NCI-H1436 treated with DMSO at 0.1 percent for 48 hours (cell line): ENCODE data around the gene CNOT8.
"Not testable (repeated sequence)": the region's sequence is repeated elsewhere in the genome, so short reads cannot be mapped to it uniquely, and the experiment has no call there.

Source experiments
- DNase-seq: peaks from one replicate; lab custom pipeline; 2025; lab: John Stamatoyannopoulos, UW

Gene CNOT8

DNA sequence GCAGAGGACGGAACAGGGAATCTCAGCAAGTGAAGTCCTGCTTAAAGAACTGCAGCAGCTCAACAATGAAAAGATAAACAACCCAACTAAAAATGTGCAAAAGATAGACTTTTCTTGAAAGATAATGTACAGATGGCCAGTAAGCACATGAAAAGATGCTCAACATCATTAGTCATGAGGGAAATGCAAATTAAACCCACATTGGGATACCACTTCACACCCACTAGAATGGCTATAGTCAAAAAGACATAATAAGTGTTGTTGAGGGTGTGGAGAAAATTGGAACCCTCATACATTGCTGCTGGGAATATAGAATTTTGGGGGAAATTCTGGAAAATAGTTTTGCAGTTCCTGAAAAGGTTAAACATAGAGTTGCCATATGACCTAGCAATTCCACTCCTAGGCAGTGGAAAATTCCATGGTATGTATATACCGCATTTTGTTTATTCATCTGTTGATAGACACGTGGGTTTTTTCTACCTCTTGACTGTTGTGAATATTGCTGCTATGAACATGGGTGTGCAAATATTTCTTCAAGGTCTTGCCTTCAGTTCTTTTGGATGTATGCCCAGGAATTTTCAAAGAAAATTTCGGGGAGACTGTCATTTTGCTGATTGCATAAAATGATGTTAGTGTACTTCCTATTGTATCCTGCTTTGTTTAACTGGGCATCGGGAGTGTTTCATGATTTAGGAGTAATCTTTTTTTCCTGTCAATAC lies 7.2 kb downstream of the CNOT8 start:
- no peak for DNase-seq

DNA sequence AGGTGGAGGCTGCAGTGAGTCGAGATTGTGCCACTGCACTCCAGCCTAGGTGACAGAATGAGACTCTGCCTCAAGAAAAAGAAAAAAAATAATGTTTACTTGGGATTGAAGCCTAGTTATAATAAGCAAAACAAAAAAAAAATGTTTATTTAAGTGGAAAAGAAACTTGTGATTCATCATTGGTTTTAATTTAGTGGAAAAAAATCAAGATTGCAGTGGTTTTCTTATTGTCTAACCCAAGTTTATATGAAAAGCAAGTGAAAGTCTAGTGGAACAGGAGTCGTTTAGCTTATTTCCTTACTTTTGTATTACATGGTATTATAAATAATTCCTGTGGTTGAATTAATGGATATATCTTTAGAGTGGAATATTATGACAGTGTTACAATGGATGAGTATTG lies 8.4 kb downstream of the CNOT8 start:
- DNase-seq = no peak

DNA sequence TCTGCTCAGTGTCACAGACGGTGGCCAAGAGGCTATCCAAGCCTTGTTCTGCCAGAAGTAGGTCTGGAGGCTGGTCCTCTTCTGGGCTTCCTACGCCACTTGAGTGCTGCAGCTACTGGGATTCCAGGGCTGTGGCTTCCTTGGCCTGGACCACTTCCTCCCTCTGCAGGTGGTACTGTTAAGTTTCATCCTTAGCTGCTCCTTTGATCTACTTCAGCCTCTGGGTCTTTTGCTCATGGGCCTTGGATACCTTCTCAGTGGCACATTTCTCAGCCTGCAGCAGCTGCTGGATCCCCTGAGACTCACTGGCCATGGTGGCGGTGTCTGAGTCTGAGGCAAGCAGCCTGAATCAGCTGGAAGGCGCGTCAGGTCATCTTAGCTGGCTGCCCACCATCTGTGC lies 10.3 kb downstream of the CNOT8 start:
- no peak for DNase-seq

DNA sequence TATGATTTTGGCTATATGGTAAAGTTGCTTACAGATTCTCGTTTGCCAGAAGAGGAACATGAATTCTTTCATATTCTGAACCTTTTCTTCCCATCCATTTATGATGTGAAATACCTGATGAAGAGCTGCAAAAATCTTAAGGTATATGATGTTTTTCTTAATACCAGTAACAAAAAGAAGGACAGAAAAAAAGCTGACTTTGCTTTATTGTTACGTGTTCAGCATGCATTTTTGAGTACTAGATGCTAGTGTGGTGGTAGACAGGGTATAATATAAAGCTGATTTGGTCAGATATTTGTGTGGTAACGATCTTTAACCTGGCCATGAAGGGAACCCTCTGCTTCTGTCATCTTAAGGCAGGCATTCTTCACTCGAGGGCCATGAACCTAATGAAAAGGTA lies 13.3 kb downstream of the CNOT8 start:
- no peak for DNase-seq

DNA sequence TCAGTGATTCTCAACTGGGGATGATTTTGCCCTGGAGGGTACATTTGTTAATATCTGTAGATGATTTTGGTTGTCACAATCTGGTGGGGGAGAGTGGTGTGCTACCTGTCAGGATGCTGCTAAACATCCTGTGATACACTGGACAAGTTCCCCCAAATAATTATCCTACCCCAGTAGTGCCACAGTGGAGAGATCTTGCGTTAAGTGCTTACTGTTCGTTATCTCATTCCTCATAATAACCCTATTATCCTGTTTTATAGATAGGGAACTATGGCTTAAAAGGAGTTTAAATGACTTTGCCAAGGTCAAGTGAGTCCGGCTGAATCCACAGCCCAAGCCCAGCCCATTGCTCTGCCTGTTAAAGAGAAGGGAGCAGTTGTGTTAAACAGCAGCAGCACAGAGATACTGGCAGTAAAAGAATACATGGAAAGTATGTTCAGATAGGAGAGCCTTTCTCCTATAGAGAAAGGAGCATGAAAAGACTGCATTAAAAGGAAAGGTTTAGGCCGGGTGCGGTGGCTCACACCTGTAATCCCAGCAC lies 15.4 kb downstream of the CNOT8 start:
- DNase-seq = no peak

DNA sequence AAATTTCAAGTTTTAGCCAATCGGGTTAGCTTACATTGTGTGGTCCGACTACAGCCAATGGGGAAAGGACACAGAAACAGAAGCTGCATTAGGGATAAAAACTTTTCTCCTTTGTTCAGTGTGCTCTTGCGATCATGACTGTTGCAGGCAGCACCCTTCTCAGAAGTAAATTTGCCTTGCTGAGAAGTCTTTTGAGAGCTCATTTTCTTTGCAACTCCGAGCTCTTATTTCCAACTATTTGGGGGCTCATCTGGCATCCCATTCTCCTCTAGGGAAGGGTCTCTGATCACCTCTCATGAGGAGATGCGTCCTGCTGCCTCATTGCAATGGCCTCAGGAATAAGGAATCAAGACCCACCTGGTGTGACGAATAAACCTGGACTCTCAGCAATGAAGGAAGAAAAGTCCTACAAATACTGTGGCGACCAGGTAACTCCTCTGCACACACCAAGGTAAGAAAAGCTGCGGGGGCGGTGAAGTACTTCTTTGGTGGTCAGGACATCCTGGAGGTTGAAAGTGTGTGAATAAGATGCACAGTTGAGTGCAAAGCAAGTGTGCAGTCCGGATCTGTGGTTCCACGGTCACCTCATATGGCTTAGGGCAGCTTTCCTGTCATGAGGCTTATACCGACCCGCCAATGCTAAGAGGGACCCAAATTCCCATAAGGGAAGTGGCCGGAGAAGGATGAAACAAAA lies 20.4 kb downstream of the CNOT8 start:
- DNase-seq = no peak

DNA sequence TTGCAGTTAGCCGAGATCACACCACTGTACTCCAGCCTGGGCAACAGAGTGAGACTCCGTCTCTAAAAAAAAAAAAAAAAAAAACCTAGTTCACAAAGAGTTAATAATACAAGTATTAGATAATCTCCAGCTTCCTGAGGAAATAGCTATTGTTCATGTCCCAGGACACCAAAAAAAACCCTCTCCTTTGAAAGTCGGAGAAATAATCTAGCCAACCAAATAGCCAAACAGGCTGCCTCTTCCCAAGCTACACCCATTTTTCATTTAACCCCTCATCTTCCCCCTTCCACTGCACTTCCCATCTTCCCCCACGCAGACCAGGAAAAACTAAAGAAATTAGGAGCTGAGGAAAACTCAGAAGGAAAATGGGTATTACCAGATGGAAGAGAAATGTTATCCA lies 23.6 kb downstream of the CNOT8 start:
- no peak for DNase-seq

DNA sequence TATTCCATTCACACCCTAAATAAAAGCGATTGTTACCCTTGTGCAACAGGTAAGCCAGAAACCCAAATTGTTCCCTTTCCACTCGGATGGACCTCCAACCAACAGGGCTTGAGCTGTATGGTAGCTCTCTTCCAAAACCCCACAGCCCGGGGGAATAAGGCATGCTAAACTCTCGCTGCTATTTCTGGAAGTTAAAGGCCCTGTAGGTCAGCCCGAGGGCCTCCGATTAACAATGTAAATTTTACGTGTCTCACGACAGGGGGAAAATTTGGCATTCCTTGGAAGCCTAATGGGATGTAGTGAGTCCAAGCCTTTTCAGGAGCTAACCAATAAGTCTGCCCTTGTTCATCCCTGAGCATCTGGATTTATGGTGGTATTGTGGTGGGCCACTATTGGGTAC lies 26.0 kb downstream of the CNOT8 start:
- no peak for DNase-seq

DNA sequence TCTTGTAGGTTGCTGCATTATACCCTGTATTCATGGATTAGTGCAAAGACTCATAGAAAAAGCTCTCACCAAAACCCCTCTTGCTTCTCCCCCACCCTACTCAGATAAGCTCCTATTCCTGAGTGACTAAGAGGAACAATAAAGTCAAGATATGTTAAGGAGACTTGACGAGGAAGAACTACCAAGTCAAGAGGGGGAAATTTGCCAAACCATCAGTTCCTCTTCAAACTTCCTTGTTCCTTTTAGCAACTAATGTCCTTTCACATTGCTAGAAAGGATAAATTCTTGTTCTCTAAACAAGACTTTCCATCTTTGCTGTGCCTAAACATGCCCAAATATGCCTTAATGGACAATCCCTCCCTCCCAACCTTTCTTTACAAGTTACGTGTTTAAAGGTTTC lies 27.0 kb downstream of the CNOT8 start:
- DNase-seq = no peak

DNA sequence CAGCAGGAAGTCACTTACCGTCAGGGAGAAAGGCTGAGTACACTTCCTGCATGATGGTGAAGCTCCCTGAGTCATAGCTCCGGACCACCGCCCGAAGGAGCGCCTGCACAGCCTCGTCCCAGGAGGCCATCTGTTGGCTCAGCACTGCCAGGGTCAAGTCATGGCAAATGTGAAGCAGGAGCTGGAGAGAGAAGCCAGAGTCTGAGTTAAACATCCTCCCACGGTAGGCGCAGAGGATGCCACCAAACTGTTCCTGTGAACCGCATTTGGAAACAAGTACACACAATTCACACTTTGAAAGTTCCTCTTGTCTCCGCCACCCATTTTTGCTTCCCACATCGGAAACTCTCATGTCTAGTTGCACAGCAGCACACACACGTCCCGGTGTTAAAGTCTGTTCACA lies 33.9 kb downstream of the CNOT8 start:
- no peak for DNase-seq

DNA sequence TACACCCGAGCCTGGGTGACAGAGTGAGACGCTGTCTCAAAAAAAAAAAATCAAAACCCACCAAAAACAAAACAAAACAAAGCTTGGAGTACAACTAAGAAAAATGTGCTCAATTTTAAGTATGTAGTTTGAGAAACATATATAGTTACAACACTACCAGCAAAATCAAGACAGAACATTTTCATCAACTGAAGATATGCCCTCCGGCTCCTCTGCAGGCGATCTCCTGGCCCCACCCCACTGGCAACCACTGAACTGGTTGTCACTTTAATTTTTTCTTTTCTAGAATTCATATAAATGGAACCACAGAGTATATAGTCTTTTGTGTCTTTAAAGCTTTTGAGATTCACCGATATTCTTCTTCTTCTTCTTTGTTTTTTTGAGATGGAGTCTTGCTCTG lies 35.0 kb downstream of the CNOT8 start:
- DNase-seq = no peak

DNA sequence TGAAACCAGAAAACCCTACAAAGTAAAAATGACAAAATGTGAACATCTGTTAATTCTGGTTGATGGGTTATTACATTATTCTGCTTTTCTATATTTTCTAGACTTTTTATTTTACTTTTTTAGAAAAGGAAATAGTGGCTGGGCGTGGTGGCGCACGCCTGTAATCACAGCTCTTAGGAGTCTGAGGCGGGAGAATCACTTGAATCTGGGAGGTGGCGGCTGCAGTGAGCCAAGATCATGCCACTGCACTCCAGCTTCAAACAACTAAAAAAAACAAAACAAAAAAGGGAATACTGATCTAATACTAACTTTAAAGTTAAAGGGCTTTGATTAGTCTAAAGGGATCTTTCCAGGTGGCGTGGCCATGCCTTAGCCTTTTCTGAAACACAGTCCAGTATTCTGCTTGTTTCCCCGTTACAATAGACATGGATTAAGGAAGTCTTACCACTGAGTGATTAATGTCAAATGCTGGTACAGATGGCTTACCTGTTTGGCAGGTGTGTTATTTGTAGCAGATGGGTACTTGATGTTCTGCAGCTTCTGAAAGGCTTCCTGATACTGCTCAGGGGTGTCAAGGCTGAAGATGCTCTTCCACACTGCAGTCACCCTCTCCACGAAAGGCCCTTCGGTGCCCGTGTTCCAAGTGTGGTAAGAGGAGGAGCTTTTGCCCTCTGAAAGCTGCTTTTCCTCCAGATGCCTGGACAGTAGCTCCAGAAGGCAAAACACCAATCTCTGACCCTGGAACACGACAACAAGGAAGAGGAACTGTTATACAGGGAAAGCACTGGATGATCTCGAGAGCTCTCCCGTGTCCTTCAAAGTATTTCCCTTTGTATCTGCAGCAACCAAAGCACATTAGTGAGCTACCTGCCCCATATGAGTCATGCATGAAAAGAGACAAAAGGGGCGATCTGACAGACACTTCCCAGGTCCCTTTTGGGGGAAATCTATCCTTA lies 37.5 kb downstream of the CNOT8 start:
- DNase-seq = no peak

DNA sequence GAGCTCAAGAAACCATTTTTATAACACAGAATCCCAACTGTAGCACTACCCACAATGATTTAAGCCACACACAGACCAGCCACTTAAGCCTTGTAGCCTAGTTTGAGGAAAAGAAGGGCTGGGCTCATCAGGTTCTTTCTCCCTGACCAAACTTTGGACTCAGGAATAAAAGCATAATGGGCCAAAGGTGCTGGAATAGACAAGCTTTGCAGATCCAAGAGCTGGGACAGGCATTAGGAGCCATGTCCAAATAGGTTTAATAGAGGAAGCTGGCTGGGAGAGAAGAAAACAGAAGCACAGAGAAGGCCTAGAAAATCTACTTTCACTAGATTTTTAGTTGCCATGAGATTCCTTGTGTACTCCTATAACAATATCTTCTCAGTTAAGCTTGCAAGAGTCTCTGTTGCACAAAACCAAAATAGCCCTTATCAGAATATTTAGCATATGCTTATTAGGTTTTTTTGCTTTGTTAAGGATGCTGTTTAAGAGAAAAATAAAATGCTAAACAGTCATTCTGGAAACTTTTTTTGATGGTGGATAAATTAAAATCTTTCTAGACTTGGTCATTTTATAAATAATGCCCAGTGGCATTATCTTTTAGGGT lies 38.2 kb downstream of the CNOT8 start:
- no peak for DNase-seq

DNA sequence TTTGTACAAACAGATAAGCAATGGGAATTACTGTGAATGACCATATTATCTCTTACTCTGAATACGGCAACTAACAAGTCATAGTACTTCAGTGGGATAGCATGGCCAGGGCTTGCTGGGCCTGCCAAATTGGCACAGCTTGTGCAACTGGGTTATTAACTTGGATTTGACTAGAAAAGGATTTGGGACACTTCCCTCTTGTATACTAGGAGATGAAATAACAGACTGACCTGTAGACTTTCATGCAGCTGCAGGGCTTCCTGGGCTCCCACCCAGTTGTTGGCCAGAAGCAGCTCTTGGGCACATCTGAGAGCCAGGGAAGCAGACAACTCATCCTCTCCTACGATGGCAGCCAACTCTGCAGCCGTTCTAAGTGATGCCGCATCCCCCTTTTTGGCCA lies 39.8 kb downstream of the CNOT8 start:
- no peak for DNase-seq

DNA sequence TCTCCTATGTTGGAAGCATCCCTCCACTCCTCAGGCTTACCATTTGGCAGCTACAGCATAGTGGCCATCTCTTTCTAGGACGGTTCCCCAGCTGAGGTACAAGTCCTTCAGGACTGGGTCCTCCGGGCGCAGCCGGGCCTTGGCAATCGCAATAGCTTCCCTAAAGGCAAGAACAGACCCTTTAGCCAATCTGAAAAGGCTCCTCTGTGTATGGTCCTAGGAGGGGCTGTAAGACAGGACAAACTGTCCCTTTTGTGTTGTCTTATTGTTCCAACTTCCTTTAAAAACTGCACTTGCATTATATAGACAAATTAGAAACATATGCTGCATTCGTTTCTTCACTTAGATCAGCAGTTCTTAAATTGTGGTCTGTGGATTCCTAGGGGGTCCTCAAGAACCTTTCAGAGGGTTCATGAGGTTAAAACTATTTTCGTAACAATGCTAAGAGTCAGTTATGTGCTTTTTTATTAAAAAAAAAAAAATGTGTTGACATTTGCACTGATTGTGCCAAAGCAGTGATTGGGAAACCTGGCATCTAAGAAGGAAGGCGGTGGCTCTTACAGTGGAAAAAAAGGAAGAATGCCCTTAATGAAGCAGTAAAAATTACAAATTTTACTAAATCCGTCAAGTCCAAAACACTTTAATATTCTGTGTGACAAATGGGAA lies 40.9 kb downstream of the CNOT8 start:
- no peak for DNase-seq

DNA sequence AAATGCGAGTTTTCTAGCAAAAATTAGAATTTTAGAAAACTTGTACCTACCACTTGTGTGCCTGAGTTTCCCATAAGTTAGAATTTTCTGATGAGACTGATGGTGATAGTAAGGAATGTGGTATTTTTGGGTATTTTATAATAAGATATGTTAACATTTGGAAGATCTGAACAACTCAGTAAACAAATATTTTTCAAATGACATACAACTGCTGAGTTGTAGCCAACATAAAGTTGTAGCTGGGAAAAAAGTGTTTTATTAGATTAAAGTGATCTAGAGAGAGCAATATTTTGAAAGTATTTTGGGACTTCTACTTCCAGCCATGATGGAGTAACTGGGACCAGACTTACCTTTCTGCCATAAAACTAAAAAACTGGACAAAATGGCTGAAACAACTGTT lies 41.6 kb downstream of the CNOT8 start:
- no peak for DNase-seq

DNA sequence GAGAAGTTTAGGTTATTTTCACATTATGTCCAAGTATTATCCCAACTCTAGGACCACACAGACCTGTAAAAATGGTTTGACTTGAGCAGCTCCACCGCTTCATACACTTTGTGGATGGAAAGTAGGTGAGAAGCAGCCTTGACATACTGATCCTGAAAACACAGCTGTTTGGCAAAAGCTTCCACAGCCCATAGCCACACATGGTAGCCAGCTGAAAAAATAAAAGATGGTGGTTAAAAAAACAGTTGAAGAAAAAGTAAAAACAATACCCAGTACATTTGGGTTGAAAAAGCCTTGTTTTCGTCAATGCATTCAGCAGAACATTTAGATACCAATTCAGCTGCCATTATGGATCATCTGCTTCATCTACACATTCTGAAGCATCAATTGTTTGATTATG lies 42.8 kb downstream of the CNOT8 start:
- no peak for DNase-seq

DNA sequence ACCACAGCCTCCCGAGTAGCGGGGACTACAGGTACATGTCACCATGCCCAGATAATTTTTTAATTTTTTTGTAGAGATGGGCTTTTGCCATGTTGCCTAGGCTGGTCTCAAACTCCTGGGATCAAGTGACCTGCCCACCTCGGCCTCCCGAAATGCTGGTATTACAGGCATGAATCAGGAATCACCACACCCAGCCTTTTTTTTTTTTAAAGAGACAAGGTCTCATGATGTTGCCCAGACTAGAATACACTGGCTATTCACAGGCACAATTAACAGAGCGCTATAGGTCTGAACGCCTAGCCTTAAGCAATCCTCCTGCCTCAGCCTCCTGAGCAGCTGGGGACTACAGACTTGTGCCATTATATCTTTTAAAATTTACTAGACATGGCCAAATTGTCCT lies 43.5 kb downstream of the CNOT8 start:
- no peak for DNase-seq

DNA sequence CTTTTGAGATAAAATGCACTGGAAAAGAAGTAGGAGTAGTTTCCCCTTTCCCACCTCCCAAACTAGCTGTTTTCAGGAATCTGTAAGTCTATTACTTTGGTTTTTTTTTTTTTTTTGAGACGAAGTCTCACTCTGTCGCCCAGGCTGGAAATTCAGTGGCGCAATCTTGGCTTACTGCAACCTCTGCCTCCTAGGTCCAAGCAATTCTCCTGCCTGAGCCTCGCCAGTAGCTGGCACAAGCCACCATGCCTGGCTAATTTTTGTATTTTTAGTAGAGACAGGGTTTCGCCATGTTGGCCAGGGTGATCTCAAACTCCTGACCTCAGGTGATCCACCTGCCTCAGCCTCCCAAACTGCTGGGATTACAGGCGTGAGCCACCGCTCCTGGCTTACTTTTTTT lies 47.2 kb downstream of the CNOT8 start:
- DNase-seq = not testable (repeated sequence)

DNA sequence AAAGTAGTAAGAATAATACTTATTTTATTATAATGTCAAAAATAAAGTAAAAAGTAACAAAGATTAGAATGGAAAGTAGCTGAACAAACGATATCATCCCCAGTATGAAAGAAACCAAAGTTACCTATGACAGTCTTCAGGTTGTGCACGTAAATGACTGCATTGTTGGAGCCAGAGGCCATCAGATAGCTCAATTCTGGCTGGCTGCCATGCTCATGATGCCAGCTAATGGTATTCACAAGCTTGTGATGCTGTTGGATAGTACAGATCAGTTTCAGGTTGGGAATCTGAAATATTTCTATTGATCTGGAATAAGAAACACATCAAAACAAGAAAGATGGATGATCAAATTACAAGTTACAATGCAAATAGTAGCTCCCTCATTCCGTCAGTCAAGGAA lies 58.4 kb downstream of the CNOT8 start:
- no peak for DNase-seq

DNA sequence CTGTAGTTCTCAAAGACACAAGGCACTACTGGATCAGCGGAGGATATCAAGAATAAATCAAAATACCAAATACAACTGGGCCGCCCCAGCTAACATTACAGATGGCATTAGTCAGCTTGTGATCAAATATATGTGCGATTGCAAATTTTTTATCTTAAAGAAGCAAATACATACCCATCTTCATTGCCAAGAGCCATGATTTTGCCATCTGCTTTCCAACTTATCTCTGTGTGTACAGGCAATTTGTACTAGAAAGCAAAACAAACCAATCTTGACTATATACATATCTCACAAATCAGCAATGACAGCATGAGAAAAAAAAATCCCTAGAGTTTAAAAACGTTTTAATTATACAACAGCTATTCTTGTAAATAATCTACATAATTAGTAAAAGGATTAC lies 59.3 kb downstream of the CNOT8 start:
- DNase-seq = no peak
